HAP-1 (cell line): ENCODE data around the gene DUSP1.
A peak's percentile ranks its signal among the peaks of the same experiment; 100 is the strongest.

ENCODE experiments used
- DNase-seq, 2 experiments: peaks; one replicate each; pipeline ENCODE4 v3.0.0-alpha.2; 2016 to 2020; ENCODE audit warnings: low spot score in 2 of 2
- H3K27me3 ChIP-seq: fragments of 250-450 bp; sonication (Bioruptor Pico); 2 replicates; pipeline ENCODE4 v1.5.1; 2020; ENCODE audit warnings: low read depth, mild to moderate bottlenecking, moderate library complexity
- H3K36me3 ChIP-seq: fragments of 250-450 bp; sonication (Bioruptor Pico); replicated peaks from 2 replicates; pipeline ENCODE4 v1.5.1; 2020; ENCODE audit warnings: mild to moderate bottlenecking
- H3K4me1 ChIP-seq: fragments of 250-450 bp; sonication (Bioruptor Pico); 2 replicates; pipeline ENCODE4 v1.5.1; 2020; ENCODE audit warnings: mild to moderate bottlenecking
- H3K4me3 ChIP-seq: fragments of 250-450 bp; sonication (Bioruptor Pico); 2 replicates; pipeline ENCODE4 v1.5.1; 2020; ENCODE audit warnings: mild to moderate bottlenecking, moderate library complexity
- H3K9me3 ChIP-seq: fragments of 250-450 bp; sonication (Bioruptor Pico); 2 replicates; pipeline ENCODE4 v1.5.1; 2020; ENCODE audit warnings: mild to moderate bottlenecking, moderate library complexity
- in situ Hi-C: fragments of 300-500 bp; cut with MboI; formaldehyde crosslinking; loops from 3 replicates; pipeline ENCODE4 v1.14.3; 2020; ENCODE audit warnings: low sequenced_read_pairs, inconsistent platforms, mixed read lengths

The DUSP1 gene

DNA sequence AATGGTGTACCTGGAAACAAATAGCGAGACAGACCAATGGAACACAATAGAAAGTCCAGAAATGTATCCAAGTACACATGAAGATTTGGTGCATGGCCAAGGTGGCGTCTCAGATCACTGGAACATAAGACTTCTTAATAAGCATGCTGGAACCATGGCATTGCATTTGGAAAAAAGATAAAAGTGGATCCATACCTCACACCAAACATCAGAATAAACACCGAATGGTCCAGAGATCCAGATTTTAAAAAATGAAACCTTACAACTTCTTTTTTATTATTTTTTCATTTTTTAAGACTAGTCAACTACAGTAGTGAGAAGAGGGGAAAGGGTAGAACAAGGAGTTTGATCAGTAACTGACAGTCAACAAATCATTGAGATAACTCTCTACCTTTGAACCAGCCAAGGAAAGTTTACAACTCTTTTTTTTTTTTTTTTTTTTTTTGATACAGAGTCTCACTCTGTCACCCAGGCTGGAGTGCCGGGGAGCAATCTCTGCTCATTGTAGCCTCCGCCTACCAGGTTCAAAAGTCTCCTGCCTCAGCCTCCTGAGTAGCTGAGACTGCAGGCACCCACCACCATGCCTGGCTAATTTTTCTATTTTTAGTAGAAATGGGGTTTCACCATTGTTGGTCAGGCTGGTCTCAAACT is 8.8 kb upstream of the DUSP1 start:
- Histone ChIP-seq H3K36me3 (no peaks in the 10 kb centered on the region), H3K9me3 (no peaks in the 10 kb centered on the region), H3K27me3 (no peaks in the 10 kb centered on the region), H3K4me1 (0 out of 2 replicates have a peak, but pooled peaks cover 4% of the 10 kb centered on the region), H3K4me3 (no peak overlapping the region)
- DNase-seq, result no peak
- in situ Hi-C loops, result no loop called here

GRCh38 chr5:172777881-172778814 is 7.2 kb upstream of the DUSP1 start:
- Histone ChIP-seq H3K9me3 (no peaks in the 10 kb centered on the region), H3K4me3 (no peak overlapping the region), H3K27me3 (no peaks in the 10 kb centered on the region), H3K4me1 (peaks cover 4% of the 10 kb centered on the region; the same call in 1 of the 2 replicates), H3K36me3 (no peaks in the 10 kb centered on the region)
- no peak for DNase-seq
- in situ Hi-C loops, result no loop called here

GRCh38 chr5:172776235-172776594 is 5.2 kb upstream of the DUSP1 start:
- Histone ChIP-seq H3K27me3 (no peaks in the 10 kb centered on the region), H3K36me3 (no peaks in the 10 kb centered on the region), H3K4me1 (peaks cover 10% of the 10 kb centered on the region), H3K4me3 (no peak overlapping the region), H3K9me3 (no peaks in the 10 kb centered on the region)
- in situ Hi-C loops, result no loop called here
- DNase-seq, result no peak

GRCh38 chr5:172775326-172776234 is 4.6 kb upstream of the DUSP1 start:
- H3K9me3 ChIP-seq, result no peaks in the 10 kb centered on the region
- no peaks in the 10 kb centered on the region for H3K27me3 ChIP-seq
- no peak for DNase-seq
- in situ Hi-C loops, result no loop called here
- H3K4me1 ChIP-seq, result peaks cover 10% of the 10 kb centered on the region
- H3K36me3 ChIP-seq, result no peaks in the 10 kb centered on the region
- H3K4me3 ChIP-seq, result no peak overlapping the region

GRCh38 chr5:172774561-172775315 is 3.7 kb upstream of the DUSP1 start:
- Histone ChIP-seq H3K9me3 (no peaks in the 10 kb centered on the region), H3K36me3 (peaks cover 1% of the 10 kb centered on the region; the same call in 1 of the 2 replicates), H3K4me1 (peaks cover 10% of the 10 kb centered on the region), H3K27me3 (no peaks in the 10 kb centered on the region), H3K4me3 (no peak overlapping the region)
- in situ Hi-C loops, result no loop called here
- no peak for DNase-seq

- Histone ChIP-seq H3K36me3 (peaks cover 11% of the 10 kb centered on the region), H3K27me3 (no peaks in the 10 kb centered on the region), H3K4me3 (no peak overlapping the region), H3K4me1 (peaks cover 16% of the 10 kb centered on the region), H3K9me3 (no peaks in the 10 kb centered on the region)
- in situ Hi-C loops, result no loop called here
- DNase-seq, result peak; percentile 25 to 28
Observed at GRCh38 chr5:172773481-172774469, 2.8 kb upstream of the DUSP1 start.

DNA sequence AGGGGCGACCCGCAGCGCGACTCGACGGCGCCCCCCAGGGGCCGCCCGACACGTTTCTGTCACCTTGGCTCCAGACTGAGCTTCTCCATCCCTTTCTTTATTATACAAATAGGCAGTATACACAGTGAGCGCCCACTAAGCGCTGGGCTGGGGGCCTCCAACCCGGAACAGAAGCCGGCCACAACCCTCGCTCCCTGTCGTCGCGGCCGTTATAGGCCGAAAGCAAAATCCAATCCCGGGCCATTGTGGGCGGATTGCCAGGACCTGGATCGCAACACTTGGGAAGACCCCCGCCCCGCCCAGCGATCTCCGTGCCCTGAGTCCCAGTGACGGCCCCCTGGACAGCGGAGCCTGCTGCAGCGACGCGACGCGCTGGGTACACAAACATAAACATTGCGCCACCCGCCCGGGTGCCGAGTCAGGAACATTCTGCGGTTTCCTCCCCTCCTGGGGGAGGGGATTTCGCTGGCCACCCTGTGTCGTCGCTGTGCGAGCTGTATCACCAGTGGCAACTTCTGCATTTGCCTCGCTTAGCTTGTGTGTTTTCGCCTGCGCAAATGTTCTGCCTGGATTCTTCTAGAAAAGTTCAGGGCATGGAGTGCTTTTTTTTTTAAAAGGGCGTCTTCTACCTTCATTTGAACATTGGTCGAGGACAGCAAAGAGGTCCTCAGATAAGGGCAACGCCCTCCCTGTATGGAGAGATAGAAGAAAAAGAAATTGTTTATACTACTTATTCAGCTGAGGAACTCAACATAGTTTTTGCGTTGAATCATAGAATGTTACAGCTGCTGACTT is 1.3 kb upstream of the DUSP1 start:
- Histone ChIP-seq H3K9me3 (no peaks in the 10 kb centered on the region), H3K27me3 (no peaks in the 10 kb centered on the region), H3K4me1 (peaks cover 22% of the 10 kb centered on the region), H3K36me3 (peaks cover 25% of the 10 kb centered on the region), H3K4me3 (peak overlapping the region; percentile 95)
- DNase-seq, result peak; percentile 84 to 87
- in situ Hi-C loops, result no loop called here

GRCh38 chr5:172771439-172772111 is 580 bp upstream of the DUSP1 start:
- in situ Hi-C loops, result no loop called here
- Histone ChIP-seq H3K27me3 (no peaks in the 10 kb centered on the region), H3K4me1 (peaks cover 22% of the 10 kb centered on the region), H3K36me3 (peaks cover 25% of the 10 kb centered on the region), H3K4me3 (peak overlapping the region; percentile 95), H3K9me3 (no peaks in the 10 kb centered on the region)
- peak in 1 of 2 experiments; percentile 41 for DNase-seq

GRCh38 chr5:172770374-172770674 is 671 bp downstream of the DUSP1 start:
- Histone ChIP-seq H3K4me3 (peak overlapping the region; percentile 95), H3K36me3 (peaks cover 25% of the 10 kb centered on the region), H3K9me3 (no peaks in the 10 kb centered on the region), H3K4me1 (peaks cover 31% of the 10 kb centered on the region), H3K27me3 (no peaks in the 10 kb centered on the region)
- DNase-seq, result no peak
- in situ Hi-C loops, result no loop called here

DNA sequence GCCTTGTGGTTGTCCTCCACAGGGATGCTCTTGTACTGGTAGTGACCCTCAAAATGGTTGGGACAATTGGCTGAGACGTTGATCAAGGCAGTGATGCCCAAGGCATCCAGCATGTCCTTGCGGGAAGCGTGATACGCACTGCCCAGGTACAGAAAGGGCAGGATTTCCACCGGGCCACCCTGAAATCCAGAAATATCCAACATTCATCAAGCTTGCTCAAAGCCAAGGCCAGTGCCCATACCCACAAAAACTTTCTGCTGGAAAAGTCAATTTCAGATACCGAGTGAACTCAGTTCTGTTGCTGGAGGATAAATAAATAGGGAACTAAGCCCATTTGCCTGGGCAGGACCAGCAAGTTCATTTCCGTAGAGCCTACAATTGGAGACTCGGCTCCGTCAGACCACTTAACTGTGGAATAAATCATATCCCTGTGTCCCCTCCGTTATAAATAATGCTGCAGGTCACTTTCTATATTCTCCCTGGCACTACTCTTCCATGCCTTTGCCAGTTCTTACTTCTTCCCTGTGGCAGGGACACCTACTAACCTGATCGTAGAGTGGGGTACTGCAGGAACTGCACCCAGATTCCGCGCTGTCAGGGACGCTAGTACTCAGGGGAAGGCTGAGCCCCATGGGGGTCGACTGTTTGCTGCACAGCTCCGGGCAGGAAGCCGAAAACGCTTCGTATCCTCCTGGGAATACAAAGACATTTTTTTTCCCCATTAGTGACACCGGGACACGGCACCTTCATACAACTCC is 1.2 kb downstream of the DUSP1 start:
- Histone ChIP-seq H3K36me3 (peaks cover 25% of the 10 kb centered on the region), H3K9me3 (no peaks in the 10 kb centered on the region), H3K27me3 (no peaks in the 10 kb centered on the region), H3K4me1 (peaks cover 34% of the 10 kb centered on the region), H3K4me3 (peak overlapping the region; percentile 95)
- in situ Hi-C loops, result no loop called here
- DNase-seq, result peak in 1 of 2 experiments; percentile 10

GRCh38 chr5:172769342-172769615 is 1.7 kb downstream of the DUSP1 start:
- in situ Hi-C loops, result no loop called here
- peaks cover 35% of the 10 kb centered on the region for H3K4me1 ChIP-seq
- no peaks in the 10 kb centered on the region for H3K9me3 ChIP-seq
- no peaks in the 10 kb centered on the region for H3K27me3 ChIP-seq
- peaks cover 25% of the 10 kb centered on the region for H3K36me3 ChIP-seq
- peak overlapping the region; percentile 95 for H3K4me3 ChIP-seq
- DNase-seq, result no peak
